DOHH2 (cell line): ENCODE results near the gene ABCA2.

Experiments
- H3F3A ChIP-seq: fragments of 200-600 bp; sonication (generic), shearing (Covaris generic); 2 replicates; pipeline ENCODE4 v1.6.0; 2016; ENCODE audit warnings: antibody characterized with exemption, mild to moderate bottlenecking; ENCODE audit not compliant: control insufficient read depth, insufficient read depth
- H3K27ac ChIP-seq: fragments of 200-600 bp; sonication (generic); 2 replicates; pipeline ENCODE4 v1.5.1; 2014; ENCODE audit warnings: low read depth, mild to moderate bottlenecking, low read length, moderate library complexity
- H3K27me3 ChIP-seq: fragments of 200-600 bp; sonication (generic); 2 replicates; pipeline ENCODE4 v1.6.1; 2014; ENCODE audit warnings: mild to moderate bottlenecking, low read length, mixed read lengths; ENCODE audit not compliant: control insufficient read depth
- H3K36me3 ChIP-seq: fragments of 200-600 bp; sonication (generic); 2 replicates; pipeline ENCODE4 v1.6.1; 2014; ENCODE audit warnings: mild to moderate bottlenecking, low read length, moderate library complexity, mixed read lengths; ENCODE audit not compliant: control insufficient read depth
- H3K4me1 ChIP-seq: fragments of 200-600 bp; sonication (generic); 2 replicates; pipeline ENCODE4 v1.6.1; 2014; ENCODE audit warnings: mild to moderate bottlenecking, low read length, mixed read lengths; ENCODE audit not compliant: control insufficient read depth
- H3K4me2 ChIP-seq: fragments of 200-600 bp; sonication (generic); 2 replicates; pipeline ENCODE4 v1.6.0; 2014; ENCODE audit warnings: mild to moderate bottlenecking, low read length, moderate library complexity
- H3K4me3 ChIP-seq: fragments of 200-600 bp; sonication (generic); 2 replicates; pipeline ENCODE4 v1.5.1; 2014; ENCODE audit warnings: mild to moderate bottlenecking, low read length, mixed read lengths
- H3K79me2 ChIP-seq: fragments of 200-600 bp; sonication (generic); 2 replicates; pipeline ENCODE4 v1.6.1; 2014; ENCODE audit warnings: mild to moderate bottlenecking, low read length, mixed read lengths; ENCODE audit not compliant: control insufficient read depth
- H3K9me2 ChIP-seq: fragments of 200-600 bp; sonication (generic); replicated peaks from 2 replicates; pipeline ENCODE4 v1.6.1; 2014; ENCODE audit warnings: mild to moderate bottlenecking, low read length, mixed read lengths; ENCODE audit not compliant: control insufficient read depth
- H3K9me3 ChIP-seq: fragments of 200-600 bp; sonication (generic); 2 replicates; pipeline ENCODE4 v1.6.1; 2014; ENCODE audit warnings: antibody characterized with exemption, low read length, mixed read lengths; ENCODE audit not compliant: control insufficient read depth, insufficient read depth
- H4K20me1 ChIP-seq: fragments of 200-600 bp; sonication (generic); 2 replicates; pipeline ENCODE4 v1.6.0; 2014; ENCODE audit warnings: low read depth, mild to moderate bottlenecking, antibody characterized with exemption, low read length, moderate library complexity; ENCODE audit not compliant: control insufficient read depth, insufficient read depth
- CTCF ChIP-seq: fragments of 200-600 bp; sonication (generic); IDR thresholded peaks from one replicate; pipeline ENCODE4 v1.5.1; 2014; ENCODE audit warnings: antibody characterized with exemption, mild to moderate bottlenecking, low read depth, low read length; ENCODE audit not compliant: poor library complexity, severe bottlenecking
- EZH2phosphoT487 ChIP-seq: fragments of 200-600 bp; sonication (generic); IDR thresholded peaks from 2 replicates; pipeline ENCODE4 v1.6.1; 2017; ENCODE audit warnings: borderline replicate concordance, mild to moderate bottlenecking, antibody characterized with exemption, low read length, moderate library complexity, mixed read lengths

Gene ABCA2

GRCh38 chr9:137019891-137020683, 8.0 kb downstream of the ABCA2 start:
- H3K4me2 ChIP-seq, result no peak overlapping the region
- H3K36me3 ChIP-seq, result no peaks in the 10 kb centered on the region
- TF ChIP-seq CTCF (no peak), EZH2phosphoT487 (no peak)
- H3K9me3 ChIP-seq, result no peaks in the 10 kb centered on the region
- H3K4me1 ChIP-seq, result no peaks in the 10 kb centered on the region
- no peaks in the 10 kb centered on the region for H3K79me2 ChIP-seq
- no peak overlapping the region for H3K4me3 ChIP-seq
- no peaks in the 10 kb centered on the region for H3K9me2 ChIP-seq
- H3K27me3 ChIP-seq, result no peaks in the 10 kb centered on the region
- no peaks in the 10 kb centered on the region for H4K20me1 ChIP-seq
- H3K27ac ChIP-seq, result no peak overlapping the region
- H3F3A ChIP-seq, result no peaks in the 10 kb centered on the region

GRCh38 chr9:137018761-137019559, 9.1 kb downstream of the ABCA2 start:
- Histone ChIP-seq H3K4me2 (no peak overlapping the region), H3K4me3 (no peak overlapping the region), H3K27me3 (no peaks in the 10 kb centered on the region), H3K79me2 (no peaks in the 10 kb centered on the region), H4K20me1 (no peaks in the 10 kb centered on the region), H3F3A (no peaks in the 10 kb centered on the region), H3K27ac (no peak overlapping the region), H3K4me1 (no peaks in the 10 kb centered on the region), H3K9me2 (no peaks in the 10 kb centered on the region), H3K36me3 (no peaks in the 10 kb centered on the region), H3K9me3 (no peaks in the 10 kb centered on the region)
- TF ChIP-seq CTCF, result no peak
- no peak for TF ChIP-seq EZH2phosphoT487

GRCh38 chr9:137017791-137018497, 10.1 kb downstream of the ABCA2 start:
- Histone ChIP-seq H3K36me3 (no peaks in the 10 kb centered on the region), H3K9me2 (no peaks in the 10 kb centered on the region), H3K4me2 (no peak overlapping the region), H3F3A (no peaks in the 10 kb centered on the region), H3K4me3 (no peak overlapping the region), H3K27ac (no peak overlapping the region), H3K79me2 (no peaks in the 10 kb centered on the region), H4K20me1 (no peaks in the 10 kb centered on the region), H3K27me3 (no peaks in the 10 kb centered on the region), H3K9me3 (no peaks in the 10 kb centered on the region), H3K4me1 (no peaks in the 10 kb centered on the region)
- TF ChIP-seq EZH2phosphoT487 (no peak), CTCF (no peak)
